Measurements from ENCODE around the gene HHAT. TPM values are rescaled to one million over a fixed set of nuclear protein-coding genes. Genes with fewer than 3 reads are reported as not detected.

The HHAT gene
- total and polyA plus RNA-seq, 3 donors from 2014 or later, result 8.5 to 24.3 (median 23.8) TPM

DNA sequence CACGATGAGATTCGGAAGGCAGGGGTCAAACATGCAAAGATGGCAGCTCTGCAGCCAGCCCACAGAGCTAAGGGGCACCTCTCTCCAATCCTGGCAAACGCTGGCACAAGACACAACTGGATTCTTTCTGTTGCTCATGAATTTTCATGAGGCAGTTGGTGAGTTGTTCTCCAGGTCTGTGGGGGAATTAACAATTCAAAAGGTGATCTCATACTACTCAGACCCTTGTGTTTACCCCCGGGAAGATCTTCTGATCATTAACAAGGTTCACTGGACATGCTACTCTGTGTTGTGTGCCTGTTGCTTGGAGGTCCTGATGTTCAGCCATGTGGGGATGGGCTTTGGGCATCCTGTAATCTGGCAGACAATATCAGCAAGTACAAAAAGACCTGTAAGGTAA is 128.9 kb downstream of the HHAT start:
- DNase-seq, result no peak
- intact Hi-C loops (cut with DNase I; ENCODE audit: low total_unique reads), result loop anchor here (10.0 kb wide), 1 partner anchor 507 kb away; no protein-coding TSS in a partner anchor
- H3K4me3 ChIP-seq, result no peak overlapping the region
- TF ChIP-seq, protein P1, sequence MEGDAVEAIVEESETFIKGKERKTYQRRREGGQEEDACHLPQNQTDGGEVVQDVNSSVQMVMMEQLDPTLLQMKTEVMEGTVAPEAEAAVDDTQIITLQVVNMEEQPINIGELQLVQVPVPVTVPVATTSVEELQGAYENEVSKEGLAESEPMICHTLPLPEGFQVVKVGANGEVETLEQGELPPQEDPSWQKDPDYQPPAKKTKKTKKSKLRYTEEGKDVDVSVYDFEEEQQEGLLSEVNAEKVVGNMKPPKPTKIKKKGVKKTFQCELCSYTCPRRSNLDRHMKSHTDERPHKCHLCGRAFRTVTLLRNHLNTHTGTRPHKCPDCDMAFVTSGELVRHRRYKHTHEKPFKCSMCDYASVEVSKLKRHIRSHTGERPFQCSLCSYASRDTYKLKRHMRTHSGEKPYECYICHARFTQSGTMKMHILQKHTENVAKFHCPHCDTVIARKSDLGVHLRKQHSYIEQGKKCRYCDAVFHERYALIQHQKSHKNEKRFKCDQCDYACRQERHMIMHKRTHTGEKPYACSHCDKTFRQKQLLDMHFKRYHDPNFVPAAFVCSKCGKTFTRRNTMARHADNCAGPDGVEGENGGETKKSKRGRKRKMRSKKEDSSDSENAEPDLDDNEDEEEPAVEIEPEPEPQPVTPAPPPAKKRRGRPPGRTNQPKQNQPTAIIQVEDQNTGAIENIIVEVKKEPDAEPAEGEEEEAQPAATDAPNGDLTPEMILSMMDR (IDR thresholded peaks at IDR 0.05), result no peak
- no peak for TF ChIP-seq POLR2A (IDR thresholded peaks at IDR 0.05)
- H3K9me3 ChIP-seq, result no peaks in the 10 kb centered on the region
- no peaks in the 10 kb centered on the region for H3K4me1 ChIP-seq
- H3K27ac ChIP-seq, result no peak overlapping the region
- WGBS, 2 donors, result 81 to 95% methylated on average over 4 of the region's 4 CpGs
- H3K27me3 ChIP-seq, result no peaks in the 10 kb centered on the region
- no peaks in the 10 kb centered on the region for H3K36me3 ChIP-seq (ENCODE audit: low read depth, missing control alignments)

- H3K27me3 ChIP-seq, result no peaks in the 10 kb centered on the region
- no peaks in the 10 kb centered on the region for H3K36me3 ChIP-seq (ENCODE audit: low read depth, missing control alignments)
- H3K9me3 ChIP-seq, result no peaks in the 10 kb centered on the region
- 89 to 91% methylated on average over 11 of the region's 11 CpGs for WGBS, 2 donors
- TF ChIP-seq POLR2A (IDR thresholded peaks at IDR 0.05), result no peak
- TF ChIP-seq, protein P1 (IDR thresholded peaks at IDR 0.05), result no peak
- H3K4me3 ChIP-seq, result no peak overlapping the region
- DNase-seq, result no peak
- H3K4me1 ChIP-seq, result no peaks in the 10 kb centered on the region
- intact Hi-C loops (cut with DNase I; ENCODE audit: low total_unique reads), result no loop called here
- no peak overlapping the region for H3K27ac ChIP-seq
Observed at GRCh38 chr1:210464519-210465039, 135.9 kb downstream of the HHAT start.

GRCh38 chr1:210465150-210465549 is 136.4 kb downstream of the HHAT start:
- TF ChIP-seq, protein P1 (IDR thresholded peaks at IDR 0.05), result no peak
- TF ChIP-seq POLR2A (IDR thresholded peaks at IDR 0.05), result no peak
- Histone ChIP-seq H3K27ac (no peak overlapping the region), H3K27me3 (no peaks in the 10 kb centered on the region), H3K9me3 (no peaks in the 10 kb centered on the region), H3K36me3 (ENCODE audit: low read depth, missing control alignments) (no peaks in the 10 kb centered on the region), H3K4me1 (no peaks in the 10 kb centered on the region), H3K4me3 (no peak overlapping the region)
- WGBS, 2 donors, result 90 to 92% methylated on average over 3 of the region's 3 CpGs
- no peak for DNase-seq
- intact Hi-C loops (cut with DNase I; ENCODE audit: low total_unique reads), result no loop called here

DNA sequence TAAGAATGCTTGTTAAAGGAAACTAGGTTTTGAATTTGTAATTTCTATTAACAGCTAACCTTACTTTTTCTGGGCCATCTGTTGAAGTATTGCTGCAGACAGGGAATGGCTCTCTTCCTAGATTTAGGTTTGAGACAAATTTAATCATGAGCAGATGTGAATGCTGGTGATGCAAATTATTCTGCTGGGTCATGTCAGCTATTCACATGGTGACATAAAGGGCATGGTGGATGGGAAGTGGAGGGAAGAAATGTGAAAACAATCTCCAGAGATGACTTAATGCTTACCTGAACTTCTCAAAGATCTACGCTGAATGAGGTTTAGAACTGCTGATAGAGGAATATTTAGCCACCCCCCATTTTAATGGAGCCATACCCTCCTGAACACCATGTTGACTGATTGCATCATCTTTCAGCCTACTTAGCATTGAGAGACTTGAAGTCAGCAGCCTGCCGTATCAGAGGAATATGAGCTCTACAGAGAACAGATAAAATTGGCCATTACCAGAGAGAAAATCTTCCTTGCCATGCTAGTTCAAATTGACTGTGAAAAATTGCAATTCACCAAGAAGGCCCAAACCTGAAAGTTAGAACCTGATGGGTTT is 138.8 kb downstream of the HHAT start:
- TF ChIP-seq, protein P1 (IDR thresholded peaks at IDR 0.05), result no peak
- TF ChIP-seq POLR2A (IDR thresholded peaks at IDR 0.05), result no peak
- no peak overlapping the region for H3K4me3 ChIP-seq
- no peaks in the 10 kb centered on the region for H3K36me3 ChIP-seq (ENCODE audit: low read depth, missing control alignments)
- no peak for DNase-seq
- H3K27ac ChIP-seq, result no peak overlapping the region
- no peaks in the 10 kb centered on the region for H3K9me3 ChIP-seq
- intact Hi-C loops (cut with DNase I; ENCODE audit: low total_unique reads), result no loop called here
- 93 to 95% methylated on average over 2 of the region's 2 CpGs for WGBS, 2 donors
- no peaks in the 10 kb centered on the region for H3K4me1 ChIP-seq
- H3K27me3 ChIP-seq, result no peaks in the 10 kb centered on the region

- intact Hi-C loops (cut with DNase I; ENCODE audit: low total_unique reads), result no loop called here
- no peak for TF ChIP-seq POLR2A (IDR thresholded peaks at IDR 0.05)
- TF ChIP-seq, protein P1 (IDR thresholded peaks at IDR 0.05), result no peak
- Histone ChIP-seq H3K4me1 (no peaks in the 10 kb centered on the region), H3K27ac (no peak overlapping the region), H3K36me3 (ENCODE audit: low read depth, missing control alignments) (no peaks in the 10 kb centered on the region), H3K9me3 (no peaks in the 10 kb centered on the region), H3K27me3 (no peaks in the 10 kb centered on the region), H3K4me3 (no peak overlapping the region)
- WGBS, 2 donors, result 78 to 87% methylated on average over 3 of the region's 3 CpGs
- no peak for DNase-seq
Observed at GRCh38 chr1:210469441-210469840, 140.7 kb downstream of the HHAT start.

Data from testis (tissue), 3 donors.